MM.1S (cell line): ENCODE data around the gene EHF.

Experiments used
- EZH2 ChIP-seq: fragments of 300-600 bp; sonication (generic); optimal IDR thresholded peaks from 2 replicates; pipeline ENCODE3; 2017; ENCODE audit warnings: low read depth, mild to moderate bottlenecking, antibody characterized with exemption, low read length, mixed read lengths
- EZH2phosphoT487 ChIP-seq: fragments of 300-600 bp; sonication (generic); IDR thresholded peaks from 2 replicates; pipeline ENCODE4 v1.6.1; 2018; ENCODE audit warnings: antibody characterized with exemption, low read length
- TF ChIP-seq, protein P1 (sequence below): fragments of 300-600 bp; sonication (generic); IDR thresholded peaks from 2 replicates; pipeline ENCODE4 v1.5.1; 2016; ENCODE audit warnings: antibody characterized with exemption, low read length, mixed read lengths

DNA sequence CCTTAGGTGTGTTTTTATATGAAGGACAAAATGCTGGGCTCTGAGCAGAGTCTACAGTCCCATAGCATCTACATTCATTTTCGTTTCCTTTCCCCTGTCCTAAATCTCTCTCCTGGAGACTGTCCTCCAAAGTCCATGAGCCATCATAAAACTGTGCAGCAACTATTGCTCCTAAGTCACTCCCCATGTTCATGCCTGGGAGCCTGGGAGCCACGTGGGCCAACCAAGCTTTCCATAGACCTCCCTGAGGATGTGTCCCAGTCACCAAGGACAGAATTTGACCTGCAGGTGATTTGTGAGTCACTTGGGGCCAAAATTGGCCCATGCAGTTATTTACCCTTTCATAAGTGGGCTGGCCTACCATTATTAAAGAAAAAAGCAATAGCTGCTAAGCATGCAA is 28.7 kb downstream of the EHF start:
- TF ChIP-seq, protein P1, sequence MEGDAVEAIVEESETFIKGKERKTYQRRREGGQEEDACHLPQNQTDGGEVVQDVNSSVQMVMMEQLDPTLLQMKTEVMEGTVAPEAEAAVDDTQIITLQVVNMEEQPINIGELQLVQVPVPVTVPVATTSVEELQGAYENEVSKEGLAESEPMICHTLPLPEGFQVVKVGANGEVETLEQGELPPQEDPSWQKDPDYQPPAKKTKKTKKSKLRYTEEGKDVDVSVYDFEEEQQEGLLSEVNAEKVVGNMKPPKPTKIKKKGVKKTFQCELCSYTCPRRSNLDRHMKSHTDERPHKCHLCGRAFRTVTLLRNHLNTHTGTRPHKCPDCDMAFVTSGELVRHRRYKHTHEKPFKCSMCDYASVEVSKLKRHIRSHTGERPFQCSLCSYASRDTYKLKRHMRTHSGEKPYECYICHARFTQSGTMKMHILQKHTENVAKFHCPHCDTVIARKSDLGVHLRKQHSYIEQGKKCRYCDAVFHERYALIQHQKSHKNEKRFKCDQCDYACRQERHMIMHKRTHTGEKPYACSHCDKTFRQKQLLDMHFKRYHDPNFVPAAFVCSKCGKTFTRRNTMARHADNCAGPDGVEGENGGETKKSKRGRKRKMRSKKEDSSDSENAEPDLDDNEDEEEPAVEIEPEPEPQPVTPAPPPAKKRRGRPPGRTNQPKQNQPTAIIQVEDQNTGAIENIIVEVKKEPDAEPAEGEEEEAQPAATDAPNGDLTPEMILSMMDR: no peak
- no peak for TF ChIP-seq EZH2
- TF ChIP-seq EZH2phosphoT487: no peak
